B cell (primary cell): ENCODE measurements around the gene IFIT2. TPM values are rescaled to one million over a fixed set of nuclear protein-coding genes. Genes with fewer than 3 reads are reported as not detected.

ENCODE experiments used
- ATAC-seq: fragments of 200-7000 bp; cut with Tn5 transposase; one replicate; pipeline ENCODE4 v1.10.0; 2021; ENCODE audit warnings: low read depth, mild to moderate bottlenecking, moderate number of reproducible peaks, moderate library complexity
- CTCF ChIA-PET: fragments of 350-600 bp; sonication (Branson Sonifier 250); formaldehyde crosslinking; loops from one replicate; lab custom pipeline; 2021; ENCODE audit warnings: antibody characterized with exemption, inconsistent platforms; lab: Charles Lee
- POLR2A ChIA-PET: fragments of 350-600 bp; sonication (Branson Sonifier 250); formaldehyde crosslinking; loops from one replicate; lab custom pipeline; 2021; ENCODE audit warnings: antibody characterized with exemption; lab: Charles Lee
- DNase-seq: peaks from one replicate; pipeline ENCODE4 v3.0.0; 2013
- H2AFZ ChIP-seq: 2 replicates; pipeline ENCODE4 v1.6.1; 2012; ENCODE audit warnings: mild to moderate bottlenecking, low read depth, low read length; ENCODE audit not compliant: insufficient read depth, poor library complexity, severe bottlenecking
- H3K27ac ChIP-seq, 2 donors: 1 replicate in 1 of 2; 2 replicates in 1 of 2; pipeline ENCODE4 v1.5.1; 2012 to 2013; ENCODE audit warnings: low read length in 2 of 2, mild to moderate bottlenecking in 2 of 2, moderate library complexity in 1 of 2
- H3K27me3 ChIP-seq, 4 experiments: fragments of 200-600 bp in 1 of 4; sonication (generic) in 1 of 4; replicated peaks in 1 of 4; 1 replicate in 2 of 4; 2 replicates in 2 of 4; pipeline versions ENCODE4 v1.6.1 to v1.7.0; 2013 to 2016; ENCODE audit warnings: low read length in 3 of 4, mild to moderate bottlenecking in 2 of 4, mixed read lengths in 1 of 4, moderate library complexity in 1 of 4; ENCODE audit not compliant: insufficient read depth in 4 of 4, control insufficient read depth in 3 of 4; ENCODE audit errors: control extremely low read depth in 1 of 4
- H3K36me3 ChIP-seq, 2 experiments: replicated peaks in 1 of 2; 1 replicate in 1 of 2; 2 replicates in 1 of 2; pipeline versions ENCODE4 v1.6.1 to v1.7.1; 2013; ENCODE audit warnings: low read length in 1 of 2; ENCODE audit not compliant: insufficient read depth in 2 of 2, control insufficient read depth in 1 of 2; ENCODE audit errors: control extremely low read depth in 1 of 2, extremely low read depth in 1 of 2
- H3K4me1 ChIP-seq, 2 donors: fragments of 200-600 bp in 1 of 2; sonication (generic) in 1 of 2; 1 replicate in 1 of 2; 2 replicates in 1 of 2; pipeline versions ENCODE4 v1.5.1 to v1.6.1; 2013 to 2017; ENCODE audit warnings: low read length in 2 of 2; ENCODE audit not compliant: control insufficient read depth in 2 of 2, insufficient read depth in 2 of 2
- H3K4me2 ChIP-seq: replicated peaks from 2 replicates; pipeline ENCODE3; 2012; ENCODE audit warnings: mild to moderate bottlenecking, low read depth, low read length; ENCODE audit not compliant: poor library complexity, severe bottlenecking
- H3K4me3 ChIP-seq, 5 experiments: fragments of 200-600 bp in 1 of 5; sonication (generic) in 1 of 5; 1 replicate in 3 of 5; 2 replicates in 2 of 5; pipeline versions ENCODE4 v1.5.1 to v1.7.0; 2011 to 2016; ENCODE audit warnings: low read length in 4 of 5, mild to moderate bottlenecking in 4 of 5, low read depth in 2 of 5, control low read depth in 1 of 5, moderate library complexity in 1 of 5; ENCODE audit not compliant: insufficient read depth in 1 of 5; ENCODE audit errors: control extremely low read depth in 1 of 5, extremely low read depth in 1 of 5
- H3K79me2 ChIP-seq: fragments of 200-600 bp; sonication (generic); one replicate; pipeline ENCODE4 v1.6.0; 2016; ENCODE audit warnings: low read length; ENCODE audit not compliant: control insufficient read depth, insufficient read depth
- H3K9ac ChIP-seq: fragments of 200-600 bp; sonication (generic); 2 replicates; pipeline ENCODE4 v1.6.1; 2017; ENCODE audit warnings: mild to moderate bottlenecking, low read length, moderate library complexity
- H3K9me3 ChIP-seq, 3 donors: one replicate each; pipeline versions ENCODE4 v1.6.1 to v1.7.1; 2013; ENCODE audit warnings: low read length in 2 of 3; ENCODE audit not compliant: control insufficient read depth in 2 of 3, insufficient read depth in 1 of 3; ENCODE audit errors: control extremely low read depth in 1 of 3
- H4K20me1 ChIP-seq: 2 replicates; pipeline ENCODE4 v1.6.0; 2012; ENCODE audit warnings: mild to moderate bottlenecking, low read length; ENCODE audit not compliant: insufficient read depth, control insufficient read depth, poor library complexity, severe bottlenecking
- H3K27ac Mint-ChIP-seq: one replicate; pipeline ENCODE4 v1.8.0; 2021; ENCODE audit warnings: mixed read lengths
- H3K27me3 Mint-ChIP-seq: one replicate; pipeline ENCODE4 v1.8.0; 2021; ENCODE audit warnings: mixed read lengths
- H3K4me1 Mint-ChIP-seq: one replicate; pipeline ENCODE4 v1.8.0; 2021; ENCODE audit warnings: mixed read lengths
- H3K4me3 Mint-ChIP-seq: one replicate; pipeline ENCODE4 v1.8.0; 2021; ENCODE audit warnings: mixed read lengths
- H3K9me3 Mint-ChIP-seq: one replicate; pipeline ENCODE4 v1.8.0; 2022; ENCODE audit warnings: mixed read lengths; ENCODE audit not compliant: insufficient read depth
- CTCF ChIP-seq: fragments of 200-600 bp; IDR thresholded peaks from one replicate; pipeline ENCODE4 v1.8.0; 2022; ENCODE audit warnings: antibody characterized with exemption, mild to moderate bottlenecking
- EZH2 ChIP-seq: IDR thresholded peaks from 2 replicates; pipeline ENCODE4 v1.6.1; 2012; ENCODE audit warnings: borderline replicate concordance, low read depth, mild to moderate bottlenecking, moderate library complexity, low read length; ENCODE audit not compliant: insufficient read depth, poor library complexity, severe bottlenecking
- WGBS: methylation state at CpG from one replicate; pipeline ENCODE4 v1.1.5; 2013; ENCODE audit warnings: missing lambda C conversion rate; ENCODE audit not compliant: insufficient coverage; 5-methylcytosine and 5-hydroxymethylcytosine counted together
- intact Hi-C: fragments of 100-400 bp; cut with micrococcal nuclease; formaldehyde crosslinking; loops from one replicate; pipeline ENCODE4 v1.10.0; 2022
- polyA plus RNA-seq: library from polyadenylated mRNA; depleted of rRNA; stranded (reverse); fragments of >200 nt; gene quantifications from 2 replicates; pipeline ENCODE4 v1.2.3, GENCODE V29; 2012
- total RNA-seq, 2 donors: library from RNA; stranded (reverse); fragments of 120-200 nt in 1 of 2; gene quantifications; 1 replicate in 1 of 2; 2 replicates in 1 of 2; pipeline versions ENCODE4 v1.2.3 to v1.2.4, GENCODE V29; 2013 to 2022

Gene IFIT2
- total and polyA plus RNA-seq, 2 donors (not counting 1 experiment from before 2014, with no cell fraction given): 3.6 to 12.4 TPM

GRCh38 chr10:89258881-89259280 lies 43.0 kb upstream of the IFIT2 start:
- H3K4me1 Mint-ChIP-seq: peaks cover 6% of the 10 kb centered on the region
- Histone ChIP-seq H3K9me3 (peaks cover 0 to 12% (median 8%) of the 10 kb centered on the region in 3 donors), H4K20me1 (no peaks in the 10 kb centered on the region), H3K4me3 (no peak overlapping the region), H3K79me2 (no peaks in the 10 kb centered on the region), H3K27me3 (no peaks in the 10 kb centered on the region), H3K9ac (no peak overlapping the region), H3K4me2 (no peak overlapping the region), H3K27ac (no peak overlapping the region), H3K4me1 (peaks cover 4 to 7% of the 10 kb centered on the region in 2 donors), H3K36me3 (no peaks in the 10 kb centered on the region), H2AFZ (no peak overlapping the region)
- TF ChIP-seq EZH2: no peak
- TF ChIP-seq CTCF: no peak
- ChIA-PET CTCF (interaction anchor here (0.6 to 2.0 kb wide), 4 partner anchors 105 to 306 kb away, joined by 3 to 7 read pairs (median 4); no protein-coding TSS in a partner anchor), POLR2A (no interaction called here)
- ATAC-seq (no peak), DNase-seq (no peak)
- no peaks in the 10 kb centered on the region for H3K27me3 Mint-ChIP-seq
- intact Hi-C loops: no loop called here
- no peaks in the 10 kb centered on the region for H3K9me3 Mint-ChIP-seq
- H3K27ac Mint-ChIP-seq: no peak overlapping the region
- no CpG with 5 or more reads among the region's 1 CpG for WGBS
- no peak overlapping the region for H3K4me3 Mint-ChIP-seq

- TF ChIP-seq CTCF (no peak), EZH2 (no peak)
- no peak overlapping the region for H3K4me2 ChIP-seq
- H3K27ac ChIP-seq: no peak overlapping the region
- POLR2A ChIA-PET: no interaction called here
- no peak overlapping the region for H3K4me3 ChIP-seq
- peaks cover 0 to 4% (median 0%) of the 10 kb centered on the region in 4 experiments for H3K27me3 ChIP-seq
- no peaks in the 10 kb centered on the region for H4K20me1 ChIP-seq
- H3K4me1 ChIP-seq: peaks cover 4 to 7% of the 10 kb centered on the region in 2 donors
- no peak overlapping the region for H3K27ac Mint-ChIP-seq
- no peaks in the 10 kb centered on the region for H3K79me2 ChIP-seq
- ATAC-seq: no peak
- 91% methylated on average over 2 of the region's 5 CpGs for WGBS
- H3K36me3 ChIP-seq: no peaks in the 10 kb centered on the region
- no peak overlapping the region for H2AFZ ChIP-seq
- peaks cover 0 to 13% (median 0%) of the 10 kb centered on the region in 3 donors for H3K9me3 ChIP-seq
- DNase-seq: no peak
- intact Hi-C loops: no loop called here
- no peak overlapping the region for H3K9ac ChIP-seq
- H3K27me3 Mint-ChIP-seq: no peaks in the 10 kb centered on the region
- no peak overlapping the region for H3K4me3 Mint-ChIP-seq
- no peaks in the 10 kb centered on the region for H3K9me3 Mint-ChIP-seq
- H3K4me1 Mint-ChIP-seq: peaks cover 6% of the 10 kb centered on the region
- CTCF ChIA-PET: interaction anchor here (0.7 to 2.0 kb wide), 4 partner anchors 13 to 330 kb away, joined by 3 to 17 read pairs (median 4); no protein-coding TSS in a partner anchor
Measured at GRCh38 chr10:89262086-89263051, 39.5 kb upstream of the IFIT2 start.
